ENCODE measurements around the gene CHCT1.
"Not testable (repeated sequence)": the region's sequence is repeated elsewhere in the genome, so short reads cannot be mapped to it uniquely, and the experiment has no call there.

Gene CHCT1

GRCh38 chr17:60398227-60398959 lies 23.9 kb upstream of the CHCT1 start:
- no peak overlapping the region for H3K4me3 ChIP-seq (ENCODE audit: low read depth, low read length)

GRCh38 chr17:60401819-60402218 lies 20.5 kb upstream of the CHCT1 start:
- no peak overlapping the region for H3K4me3 ChIP-seq (ENCODE audit: low read depth, low read length)

- no peak overlapping the region for H3K4me3 ChIP-seq (ENCODE audit: low read depth, low read length)
These were observed 18.8 kb upstream of the CHCT1 start for GRCh38 chr17:60403523-60403810.

- no peak overlapping the region for H3K4me3 ChIP-seq (ENCODE audit: low read depth, low read length)
These were observed 18.3 kb upstream of the CHCT1 start for GRCh38 chr17:60403962-60404361.

- no peak overlapping the region for H3K4me3 ChIP-seq (ENCODE audit: low read depth, low read length)
These were observed 15.4 kb upstream of the CHCT1 start for GRCh38 chr17:60406887-60407286.

GRCh38 chr17:60410001-60410400 lies 12.3 kb upstream of the CHCT1 start:
- no peak overlapping the region for H3K4me3 ChIP-seq (ENCODE audit: low read depth, low read length)

- H3K4me3 ChIP-seq (ENCODE audit: low read depth, low read length), result no peak overlapping the region
These were observed 9.6 kb upstream of the CHCT1 start for GRCh38 chr17:60412701-60413100.

- no peak overlapping the region for H3K4me3 ChIP-seq (ENCODE audit: low read depth, low read length)
These were observed 7.1 kb upstream of the CHCT1 start for GRCh38 chr17:60415146-60415545.

- no peak overlapping the region for H3K4me3 ChIP-seq (ENCODE audit: low read depth, low read length)
These were observed 5.8 kb upstream of the CHCT1 start for GRCh38 chr17:60416368-60416925.

- not testable (repeated sequence) for H3K4me3 ChIP-seq (ENCODE audit: low read depth, low read length)
These were observed 3.3 kb upstream of the CHCT1 start for GRCh38 chr17:60419003-60419402.

- not testable (repeated sequence) for H3K4me3 ChIP-seq (ENCODE audit: low read depth, low read length)
These were observed 2.4 kb upstream of the CHCT1 start for GRCh38 chr17:60419875-60420274.

- peak overlapping the region; percentile 54 for H3K4me3 ChIP-seq (ENCODE audit: low read depth, low read length)
These were observed 772 bp upstream of the CHCT1 start for GRCh38 chr17:60421273-60422161.

GRCh38 chr17:60423865-60424264 lies 1.6 kb downstream of the CHCT1 start:
- no peak overlapping the region for H3K4me3 ChIP-seq (ENCODE audit: low read depth, low read length)

GRCh38 chr17:60425626-60426025 lies 3.3 kb downstream of the CHCT1 start:
- H3K4me3 ChIP-seq (ENCODE audit: low read depth, low read length), result no peak overlapping the region

- no peak overlapping the region for H3K4me3 ChIP-seq (ENCODE audit: low read depth, low read length)
These were observed 4.3 kb downstream of the CHCT1 start for GRCh38 chr17:60426596-60426995.

- not testable (repeated sequence) for H3K4me3 ChIP-seq (ENCODE audit: low read depth, low read length)
These were observed 6.2 kb downstream of the CHCT1 start for GRCh38 chr17:60428491-60428890.

GRCh38 chr17:60430561-60430960 lies 8.3 kb downstream of the CHCT1 start:
- H3K4me3 ChIP-seq (ENCODE audit: low read depth, low read length), result not testable (repeated sequence)

- H3K4me3 ChIP-seq (ENCODE audit: low read depth, low read length), result not testable (repeated sequence)
These were observed 11.0 kb downstream of the CHCT1 start for GRCh38 chr17:60433021-60433997.

- no peak overlapping the region for H3K4me3 ChIP-seq (ENCODE audit: low read depth, low read length)
These were observed 13.2 kb downstream of the CHCT1 start for GRCh38 chr17:60435244-60436167.

- no peak overlapping the region for H3K4me3 ChIP-seq (ENCODE audit: low read depth, low read length)
These were observed 14.4 kb downstream of the CHCT1 start for GRCh38 chr17:60436676-60437075.
